ENCODE results near the gene CD200.
"Not testable (repeated sequence)": the region's sequence is repeated elsewhere in the genome, so short reads cannot be mapped to it uniquely, and the experiment has no call there.

CD200 gene

GRCh38 chr3:112354642-112355306 is 21.8 kb downstream of the CD200 start:
- DNase-seq (ENCODE audit: extremely low spot score, insufficient read length, low read depth) = no peak
- no peak for FAIRE-seq

- FAIRE-seq (no peak), DNase-seq (ENCODE audit: extremely low spot score, insufficient read length, low read depth) (no peak)
Observed at GRCh38 chr3:112355307-112355687, 22.3 kb downstream of the CD200 start.

GRCh38 chr3:112357930-112358780 is 25.2 kb downstream of the CD200 start:
- DNase-seq (ENCODE audit: extremely low spot score, insufficient read length, low read depth) (no peak), FAIRE-seq (peak; percentile 85)

- DNase-seq (ENCODE audit: extremely low spot score, insufficient read length, low read depth) (no peak), FAIRE-seq (no peak)
Observed at GRCh38 chr3:112360561-112360960, 27.6 kb downstream of the CD200 start.

GRCh38 chr3:112362221-112362620 is 29.3 kb downstream of the CD200 start:
- DNase-seq (ENCODE audit: extremely low spot score, insufficient read length, low read depth) (no peak), FAIRE-seq (no peak)

GRCh38 chr3:112364291-112364690 is 31.3 kb downstream of the CD200 start:
- no peak for DNase-seq (ENCODE audit: extremely low spot score, insufficient read length, low read depth)
- FAIRE-seq = peak; percentile 90

GRCh38 chr3:112365035-112365434 is 32.1 kb downstream of the CD200 start:
- no peak for DNase-seq (ENCODE audit: extremely low spot score, insufficient read length, low read depth)
- FAIRE-seq = no peak

GRCh38 chr3:112365636-112366035 is 32.7 kb downstream of the CD200 start:
- FAIRE-seq (no peak), DNase-seq (ENCODE audit: extremely low spot score, insufficient read length, low read depth) (no peak)

- DNase-seq (ENCODE audit: extremely low spot score, insufficient read length, low read depth) (no peak), FAIRE-seq (no peak)
Observed at GRCh38 chr3:112366522-112366921, 33.6 kb downstream of the CD200 start.

- FAIRE-seq (no peak), DNase-seq (ENCODE audit: extremely low spot score, insufficient read length, low read depth) (no peak)
Observed at GRCh38 chr3:112371569-112371968, 38.6 kb downstream of the CD200 start.

GRCh38 chr3:112372396-112372795 is 39.4 kb downstream of the CD200 start:
- FAIRE-seq (no peak), DNase-seq (ENCODE audit: extremely low spot score, insufficient read length, low read depth) (no peak)

- no peak for FAIRE-seq
- DNase-seq (ENCODE audit: extremely low spot score, insufficient read length, low read depth) = no peak
Observed at GRCh38 chr3:112373476-112373875, 40.5 kb downstream of the CD200 start.

- no peak for FAIRE-seq
Observed at GRCh38 chr3:112373924-112374323, 41.0 kb downstream of the CD200 start.

GRCh38 chr3:112374333-112374734 is 41.4 kb downstream of the CD200 start:
- FAIRE-seq = no peak

More at GRCh38 chr3:112373924-112374323, 41.0 kb downstream of the CD200 start:
- no peak for DNase-seq (ENCODE audit: extremely low spot score, insufficient read length, low read depth)

GRCh38 chr3:112375117-112375516 is 42.2 kb downstream of the CD200 start:
- DNase-seq (ENCODE audit: extremely low spot score, insufficient read length, low read depth) (no peak), FAIRE-seq (no peak)

More at GRCh38 chr3:112374333-112374734, 41.4 kb downstream of the CD200 start:
- no peak for DNase-seq (ENCODE audit: extremely low spot score, insufficient read length, low read depth)

GRCh38 chr3:112376241-112376911 is 43.4 kb downstream of the CD200 start:
- FAIRE-seq (no peak), DNase-seq (ENCODE audit: extremely low spot score, insufficient read length, low read depth) (no peak)

- no peak for FAIRE-seq
- DNase-seq (ENCODE audit: extremely low spot score, insufficient read length, low read depth) = no peak
Observed at GRCh38 chr3:112376992-112377391, 44.0 kb downstream of the CD200 start.

- DNase-seq (ENCODE audit: extremely low spot score, insufficient read length, low read depth) = no peak
- no peak for FAIRE-seq
Observed at GRCh38 chr3:112377568-112378071, 44.7 kb downstream of the CD200 start.

- not testable (repeated sequence) for FAIRE-seq; DNase-seq (ENCODE audit: extremely low spot score, insufficient read length, low read depth)
Observed at GRCh38 chr3:112378347-112378746, 45.4 kb downstream of the CD200 start.

GRCh38 chr3:112379020-112379690 is 46.2 kb downstream of the CD200 start:
- DNase-seq (ENCODE audit: extremely low spot score, insufficient read length, low read depth) (no peak), FAIRE-seq (no peak)

All from GM18507 (cell line).